Neural cell (in vitro differentiated cells): Measurements from ENCODE around the gene CCS. TPM values are rescaled to one million over a fixed set of nuclear protein-coding genes. Genes with fewer than 3 reads are reported as not detected.

Source experiments
- H2AFZ ChIP-seq: fragments of 200-600, 300-800 bp; sonication (generic), shearing (Covaris generic); 2 replicates; pipeline ENCODE4 v1.6.0; 2014; ENCODE audit warnings: low read depth, mild to moderate bottlenecking, antibody characterized with exemption, low read length, moderate library complexity
- H3F3A ChIP-seq: fragments of 200-600 bp; shearing (Covaris generic); 2 replicates; pipeline ENCODE4 v1.6.1; 2016; ENCODE audit warnings: mild to moderate bottlenecking, moderate library complexity, mixed read lengths, antibody characterized with exemption, low read length; ENCODE audit not compliant: insufficient read depth, poor library complexity, severe bottlenecking
- H3K27ac ChIP-seq: fragments of 200-600, 300-800 bp; sonication (generic), shearing (Covaris generic); 2 replicates; pipeline ENCODE4 v1.5.1; 2014; ENCODE audit warnings: mild to moderate bottlenecking, low read length, moderate library complexity
- H3K27me3 ChIP-seq: fragments of 300-800, 200-600 bp; sonication (generic), shearing (Covaris generic); 2 replicates; pipeline ENCODE4 v1.6.0; 2014; ENCODE audit warnings: mild to moderate bottlenecking, low read depth, low read length, moderate library complexity; ENCODE audit not compliant: insufficient read depth
- H3K36me3 ChIP-seq: fragments of 300-800, 200-600 bp; sonication (generic), shearing (Covaris generic); 2 replicates; pipeline ENCODE4 v1.5.1; 2014; ENCODE audit warnings: mild to moderate bottlenecking, antibody characterized with exemption, low read length, moderate library complexity; ENCODE audit not compliant: insufficient read depth
- H3K4me2 ChIP-seq: fragments of 300-800, 200-600 bp; sonication (generic), shearing (Covaris generic); 2 replicates; pipeline ENCODE4 v1.6.0; 2014; ENCODE audit warnings: mild to moderate bottlenecking, low read length
- H3K4me3 ChIP-seq: fragments of 300-800, 200-600 bp; sonication (generic), shearing (Covaris generic); 2 replicates; pipeline ENCODE4 v1.5.1; 2014; ENCODE audit warnings: mild to moderate bottlenecking, low read length, moderate library complexity
- H3K79me2 ChIP-seq: fragments of 200-600 bp; shearing (Covaris generic); replicated peaks from 2 replicates; pipeline ENCODE4 v1.6.0; 2014; ENCODE audit warnings: mild to moderate bottlenecking, low read length, moderate library complexity; ENCODE audit not compliant: insufficient read depth
- H3K9ac ChIP-seq: fragments of 300-800, 200-600 bp; sonication (generic), shearing (Covaris generic); 2 replicates; pipeline ENCODE4 v1.6.1; 2016; ENCODE audit warnings: mild to moderate bottlenecking, low read length, mixed read lengths
- H3K9me2 ChIP-seq: fragments of 200-600 bp; shearing (Covaris generic); 2 replicates; pipeline ENCODE4 v1.6.1; 2016; ENCODE audit warnings: mild to moderate bottlenecking, low read length, mixed read lengths; ENCODE audit not compliant: insufficient read depth
- H3K9me3 ChIP-seq: fragments of 200-600, 300-800 bp; sonication (generic), shearing (Covaris generic); 2 replicates; pipeline ENCODE4 v1.6.1; 2016; ENCODE audit warnings: mild to moderate bottlenecking, mixed run types, low read length, moderate library complexity, mixed read lengths
- H4K20me1 ChIP-seq: fragments of 200-600 bp; shearing (Covaris generic); 2 replicates; pipeline ENCODE4 v1.6.1; 2016; ENCODE audit warnings: mild to moderate bottlenecking, mixed run types; ENCODE audit not compliant: insufficient read depth
- CTCF ChIP-seq: fragments of 450-650 bp; IDR thresholded peaks from 2 replicates; pipeline ENCODE4 v1.5.1; 2014; ENCODE audit warnings: antibody characterized with exemption, mild to moderate bottlenecking, moderate library complexity; ENCODE audit not compliant: poor library complexity, severe bottlenecking
- EP300 ChIP-seq: fragments of 450-650 bp; conservative IDR thresholded peaks from 2 replicates; pipeline ENCODE4 v1.6.1; 2014; ENCODE audit warnings: antibody characterized with exemption, mild to moderate bottlenecking, moderate library complexity; ENCODE audit not compliant: poor library complexity, severe bottlenecking
- EZH2 ChIP-seq: fragments of 200-600, 300-800 bp; shearing (Covaris generic), sonication (generic); IDR thresholded peaks from 2 replicates; pipeline ENCODE4 v1.6.1; 2014; ENCODE audit warnings: antibody characterized with exemption, low read length, borderline replicate concordance, mild to moderate bottlenecking; ENCODE audit not compliant: insufficient read depth, poor library complexity, severe bottlenecking
- MXI1 ChIP-seq: fragments of 450-650 bp; conservative IDR thresholded peaks from 2 replicates; pipeline ENCODE4 v1.6.1; 2014; ENCODE audit warnings: antibody characterized with exemption, mild to moderate bottlenecking; ENCODE audit not compliant: poor library complexity, severe bottlenecking
- POLR2AphosphoS5 ChIP-seq: IDR thresholded peaks from 2 replicates; pipeline ENCODE4 v1.6.1; 2012
- RAD21 ChIP-seq: fragments of 450-650 bp; conservative IDR thresholded peaks from 2 replicates; pipeline ENCODE4 v1.6.1; 2014; ENCODE audit warnings: antibody characterized with exemption, mild to moderate bottlenecking, moderate library complexity
- REST ChIP-seq: IDR thresholded peaks from 2 replicates; pipeline ENCODE4 v1.6.1; 2012; ENCODE audit warnings: borderline replicate concordance
- SMC3 ChIP-seq: fragments of 450-650 bp; conservative IDR thresholded peaks from 2 replicates; pipeline ENCODE4 v1.6.1; 2014; ENCODE audit warnings: antibody characterized with exemption, mild to moderate bottlenecking, moderate library complexity; ENCODE audit not compliant: poor library complexity
- TAF1 ChIP-seq: IDR thresholded peaks from 2 replicates; pipeline ENCODE4 v1.6.1; 2012; ENCODE audit warnings: low read depth
- polyA plus RNA-seq: library from polyadenylated mRNA; depleted of rRNA; stranded (reverse); fragments of >200 nt; gene quantifications from 2 replicates; pipeline ENCODE4 v1.2.3, GENCODE V29; 2014

CCS gene
- polyA plus RNA-seq, 1 donor from 2014 or later, result 40.8 TPM

- H3K4me2 ChIP-seq, result no peak overlapping the region
- TF ChIP-seq POLR2AphosphoS5 (no peak), EZH2 (no peak), REST (no peak), EP300 (no peak), MXI1 (no peak), TAF1 (no peak), SMC3 (no peak), CTCF (no peak)
Observed at GRCh38 chr11:66555416-66555815, 37.6 kb upstream of the CCS start.

GRCh38 chr11:66556086-66556485 lies 36.9 kb upstream of the CCS start:
- H3K9ac ChIP-seq, result no peak overlapping the region
- no peaks in the 10 kb centered on the region for H3K27me3 ChIP-seq
- H3K4me2 ChIP-seq, result no peak overlapping the region
- H3K4me3 ChIP-seq, result no peak overlapping the region
- H3K27ac ChIP-seq, result no peak overlapping the region
- no peaks in the 10 kb centered on the region for H3K9me2 ChIP-seq
- no peak overlapping the region for H2AFZ ChIP-seq
- no peaks in the 10 kb centered on the region for H3K9me3 ChIP-seq
- TF ChIP-seq POLR2AphosphoS5 (no peak), RAD21 (no peak), TAF1 (no peak), EZH2 (no peak), SMC3 (no peak)
- no peaks in the 10 kb centered on the region for H4K20me1 ChIP-seq
- no peaks in the 10 kb centered on the region for H3K36me3 ChIP-seq
- no peaks in the 10 kb centered on the region for H3K79me2 ChIP-seq
- no peaks in the 10 kb centered on the region for H3F3A ChIP-seq

More at GRCh38 chr11:66555416-66555815, 37.6 kb upstream of the CCS start:
- Histone ChIP-seq H2AFZ (no peak overlapping the region), H3K79me2 (no peaks in the 10 kb centered on the region), H3K27ac (no peak overlapping the region), H3K4me3 (no peak overlapping the region), H3K9me3 (no peaks in the 10 kb centered on the region), H4K20me1 (no peaks in the 10 kb centered on the region), H3K36me3 (no peaks in the 10 kb centered on the region), H3K27me3 (no peaks in the 10 kb centered on the region), H3F3A (no peaks in the 10 kb centered on the region), H3K9me2 (no peaks in the 10 kb centered on the region), H3K9ac (no peak overlapping the region)

- TF ChIP-seq CTCF, result no peak
- no peak for TF ChIP-seq REST
- TF ChIP-seq MXI1, result no peak
- TF ChIP-seq SMC3, result no peak
- no peak for TF ChIP-seq EP300
- no peak for TF ChIP-seq EZH2
- TF ChIP-seq POLR2AphosphoS5, result no peak
- TF ChIP-seq RAD21, result no peak
- TF ChIP-seq TAF1, result no peak
- Histone ChIP-seq H3K9ac (no peak overlapping the region), H3K9me2 (no peaks in the 10 kb centered on the region), H4K20me1 (no peaks in the 10 kb centered on the region), H3K4me2 (no peak overlapping the region), H3K27ac (no peak overlapping the region), H3F3A (no peaks in the 10 kb centered on the region), H3K27me3 (no peaks in the 10 kb centered on the region), H2AFZ (no peak overlapping the region), H3K4me3 (no peak overlapping the region), H3K79me2 (no peaks in the 10 kb centered on the region), H3K36me3 (no peaks in the 10 kb centered on the region), H3K9me3 (no peaks in the 10 kb centered on the region)
Observed at GRCh38 chr11:66557733-66558326, 35.2 kb upstream of the CCS start.
